ENCODE results near the gene LZTR1. TPM values are rescaled to one million over a fixed set of nuclear protein-coding genes. Genes with fewer than 3 reads are reported as not detected.

The LZTR1 gene
- total and polyA plus RNA-seq, 4 donors, result 11.3 to 83.9 (median 70.4) TPM

DNA sequence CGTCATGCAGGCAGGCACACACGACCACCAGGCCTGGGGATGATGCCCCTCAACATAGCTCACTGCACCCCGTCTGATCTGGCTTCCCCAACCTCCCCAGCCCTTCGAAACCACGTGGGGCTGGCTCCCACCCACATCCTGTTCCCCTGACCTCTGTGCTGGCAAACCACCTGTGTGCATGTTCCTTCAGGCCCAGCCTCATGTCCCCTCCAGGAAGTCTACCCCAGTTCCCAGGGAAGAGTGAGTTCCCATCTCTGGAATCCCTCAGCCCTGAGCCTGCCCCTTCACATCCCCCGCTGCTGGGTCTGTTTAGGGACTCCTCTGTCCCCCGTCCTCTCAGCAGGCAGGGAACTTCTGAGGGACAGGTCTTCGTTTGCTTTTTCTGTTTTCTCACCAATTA is 43.2 kb downstream of the LZTR1 start:
- ATAC-seq (ENCODE audit: low FRiP score), result no peak
- H3K4me3 ChIP-seq (ENCODE audit: low read length in 2 of 2), result no peak overlapping the region
- H3K4me1 ChIP-seq (ENCODE audit: control insufficient read depth in 1 of 2, insufficient read depth in 2 of 2, low read length in 2 of 2), result no peaks in the 10 kb centered on the region
- 78 to 80% methylated on average over 8 of the region's 8 CpGs for WGBS, 2 donors
- intact Hi-C loops (cut with DNase I), result no loop called here
- no peaks in the 10 kb centered on the region for H3K36me3 ChIP-seq (ENCODE audit: control insufficient read depth in 1 of 2, insufficient read depth in 2 of 2, low read length in 1 of 2)
- no peaks in the 10 kb centered on the region for H3K27me3 ChIP-seq (ENCODE audit: control insufficient read depth in 1 of 2, insufficient read depth in 2 of 2, low read length in 1 of 2)
- no peak for DNase-seq
- no peaks in the 10 kb centered on the region for H3K9me3 ChIP-seq (ENCODE audit: control insufficient read depth, low read length)
- no peak overlapping the region for H3K27ac ChIP-seq (ENCODE audit: low read depth in 1 of 2, low read length in 2 of 2)

DNA sequence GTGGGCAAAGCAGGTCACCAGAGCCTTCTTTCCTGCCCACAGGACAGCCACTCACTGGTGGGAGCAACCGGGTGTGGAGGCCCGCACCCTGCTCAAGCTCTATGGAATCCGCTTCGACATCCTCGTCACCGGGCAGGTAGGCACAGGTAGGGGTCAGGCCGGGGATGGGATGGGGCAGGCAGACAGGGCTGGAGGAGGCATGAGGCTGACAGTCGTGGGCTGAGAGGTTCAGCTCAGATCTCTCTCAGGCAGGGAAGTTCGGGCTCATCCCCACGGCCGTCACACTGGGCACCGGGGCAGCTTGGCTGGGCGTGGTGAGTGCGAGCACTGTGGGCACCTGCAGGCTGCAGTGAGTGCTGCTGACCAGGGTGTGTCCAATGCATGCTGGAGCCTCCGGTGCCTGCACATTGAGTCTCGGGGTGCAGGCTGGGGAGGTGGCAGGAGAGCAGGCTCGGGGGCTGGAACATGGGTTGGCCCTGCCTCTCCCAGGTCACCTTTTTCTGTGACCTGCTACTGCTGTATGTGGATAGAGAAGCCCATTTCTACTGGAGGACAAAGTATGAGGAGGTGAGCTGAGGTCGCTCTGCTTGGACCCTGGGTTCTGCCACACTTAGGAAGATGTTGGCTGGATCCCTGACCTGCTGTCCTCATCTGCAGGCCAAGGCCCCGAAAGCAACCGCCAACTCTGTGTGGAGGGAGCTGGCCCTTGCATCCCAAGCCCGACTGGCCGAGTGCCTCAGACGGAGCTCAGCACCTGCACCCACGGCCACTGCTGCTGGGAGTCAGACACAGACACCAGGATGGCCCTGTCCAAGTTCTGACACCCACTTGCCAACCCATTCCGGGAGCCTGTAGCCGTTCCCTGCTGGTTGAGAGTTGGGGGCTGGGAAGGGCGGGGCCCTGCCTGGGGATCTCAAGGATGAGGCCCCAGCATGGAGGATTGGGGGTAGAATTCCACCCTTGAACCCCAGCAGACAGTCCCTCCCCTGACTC is 44.0 kb downstream of the LZTR1 start:
- no peaks in the 10 kb centered on the region for H3K27me3 ChIP-seq (ENCODE audit: control insufficient read depth in 1 of 2, insufficient read depth in 2 of 2, low read length in 1 of 2)
- H3K4me1 ChIP-seq (ENCODE audit: control insufficient read depth in 1 of 2, insufficient read depth in 2 of 2, low read length in 2 of 2), result no peaks in the 10 kb centered on the region
- H3K4me3 ChIP-seq (ENCODE audit: low read length in 2 of 2), result no peak overlapping the region
- intact Hi-C loops (cut with DNase I), result no loop called here
- 93 to 94% methylated on average over 27 of the region's 27 CpGs for WGBS, 2 donors
- DNase-seq (no peak), ATAC-seq (ENCODE audit: low FRiP score) (no peak)
- no peaks in the 10 kb centered on the region for H3K9me3 ChIP-seq (ENCODE audit: control insufficient read depth, low read length)
- no peak overlapping the region for H3K27ac ChIP-seq (ENCODE audit: low read depth in 1 of 2, low read length in 2 of 2)
- no peaks in the 10 kb centered on the region for H3K36me3 ChIP-seq (ENCODE audit: control insufficient read depth in 1 of 2, insufficient read depth in 2 of 2, low read length in 1 of 2)

DNA sequence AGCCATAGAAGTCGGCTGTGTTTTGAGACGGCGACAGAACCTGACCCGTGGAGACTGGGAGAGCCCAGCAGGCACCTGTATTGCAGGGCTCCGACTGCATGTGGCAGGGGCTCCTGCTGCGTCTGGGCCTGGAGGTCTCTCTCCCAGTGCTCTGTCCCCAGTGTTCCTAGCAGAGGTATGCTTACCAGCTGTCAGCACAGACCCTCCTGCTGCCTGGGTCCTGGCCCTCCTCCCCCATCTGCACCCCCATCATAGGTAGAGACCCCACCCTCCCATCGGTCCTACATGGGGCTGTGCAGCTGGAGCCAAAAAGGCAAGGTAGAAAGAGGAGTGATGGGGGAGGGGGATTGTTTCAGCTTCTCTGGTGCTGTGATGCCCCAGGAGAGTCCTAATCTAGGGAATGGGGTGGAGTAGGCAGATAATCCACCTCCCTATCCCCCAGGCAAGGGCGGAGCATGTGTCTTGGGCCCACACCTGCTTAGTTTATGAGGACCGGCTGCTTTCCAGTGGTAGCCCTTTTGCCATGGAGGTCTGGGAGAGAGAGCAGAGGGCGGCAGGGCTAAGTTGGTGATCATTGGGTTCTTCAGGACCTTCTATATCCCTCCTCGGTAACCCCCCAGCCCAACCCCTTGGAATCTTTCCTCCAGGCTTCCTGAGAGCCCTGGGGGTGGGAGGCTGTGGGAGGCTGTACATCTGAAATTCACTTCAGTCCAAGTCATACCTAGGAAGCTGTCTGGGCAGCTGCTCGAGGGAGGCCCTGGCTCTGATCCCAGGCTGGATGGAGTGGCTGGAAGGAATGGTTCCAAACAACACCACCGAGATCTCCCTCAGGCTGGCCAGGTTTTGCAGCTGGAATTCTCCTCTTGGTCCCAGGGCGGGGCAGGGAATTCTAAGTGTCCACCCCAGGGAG is 44.9 kb downstream of the LZTR1 start:
- intact Hi-C loops (cut with DNase I), result no loop called here
- Histone ChIP-seq H3K36me3 (ENCODE audit: control insufficient read depth in 1 of 2, insufficient read depth in 2 of 2, low read length in 1 of 2) (no peaks in the 10 kb centered on the region), H3K27ac (ENCODE audit: low read depth in 1 of 2, low read length in 2 of 2) (no peak overlapping the region), H3K27me3 (ENCODE audit: control insufficient read depth in 1 of 2, insufficient read depth in 2 of 2, low read length in 1 of 2) (no peaks in the 10 kb centered on the region), H3K4me1 (ENCODE audit: control insufficient read depth in 1 of 2, insufficient read depth in 2 of 2, low read length in 2 of 2) (no peaks in the 10 kb centered on the region), H3K9me3 (ENCODE audit: control insufficient read depth, low read length) (no peaks in the 10 kb centered on the region), H3K4me3 (ENCODE audit: low read length in 2 of 2) (no peak overlapping the region)
- ATAC-seq (ENCODE audit: low FRiP score), result no peak
- DNase-seq, result no peak
- WGBS, 2 donors, result 47 to 54% methylated on average over 14 of the region's 14 CpGs

DNA sequence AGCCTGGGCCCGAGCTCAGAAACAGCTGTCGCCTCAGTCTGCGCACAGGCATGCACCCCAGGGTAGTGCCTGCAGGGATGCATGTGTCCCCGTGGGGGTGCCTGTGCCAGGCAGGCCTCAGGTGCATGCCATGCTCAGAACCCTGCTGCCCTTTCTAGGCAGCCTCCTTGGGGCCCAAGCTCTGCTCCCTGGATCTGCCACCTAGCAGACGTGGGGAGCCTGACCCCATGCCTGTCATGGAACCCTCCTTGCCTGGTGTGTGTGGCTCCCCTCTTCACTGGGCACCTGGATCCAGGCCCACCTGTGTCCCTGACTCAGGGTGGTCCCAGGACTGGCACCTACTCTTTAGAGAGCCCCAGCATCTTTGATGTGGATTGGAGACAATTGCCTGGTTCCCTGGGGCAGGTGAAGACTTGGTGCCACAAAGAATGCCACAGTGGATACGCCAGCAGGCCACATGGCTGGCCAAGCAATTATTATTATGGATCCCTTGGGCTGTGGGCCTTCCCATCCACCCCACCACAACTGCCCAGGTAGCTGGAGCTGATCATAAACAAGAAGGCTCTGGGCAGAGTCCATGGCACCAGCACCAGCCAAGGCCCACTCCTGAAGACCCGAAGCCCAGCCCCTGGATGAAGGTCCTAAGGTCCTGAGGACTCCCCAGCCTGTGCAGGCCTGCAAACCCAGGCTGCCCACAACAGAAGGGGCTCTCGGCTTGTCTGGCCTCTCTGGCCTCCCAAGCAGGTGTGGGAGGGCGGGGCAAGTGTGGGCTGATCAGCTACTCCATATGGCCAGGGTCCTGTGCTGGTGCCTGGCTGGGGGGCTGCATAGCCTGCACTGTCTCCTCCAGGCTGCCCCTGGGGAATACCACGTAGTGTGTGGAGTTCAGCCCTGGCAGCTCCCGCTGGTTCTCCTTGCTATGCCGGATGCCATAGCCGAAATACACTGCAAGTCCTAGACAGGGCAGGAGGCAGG is 46.5 kb downstream of the LZTR1 start:
- Histone ChIP-seq H3K9me3 (ENCODE audit: control insufficient read depth, low read length) (no peaks in the 10 kb centered on the region), H3K36me3 (ENCODE audit: control insufficient read depth in 1 of 2, insufficient read depth in 2 of 2, low read length in 1 of 2) (no peaks in the 10 kb centered on the region), H3K4me3 (ENCODE audit: low read length in 2 of 2) (no peak overlapping the region), H3K27me3 (ENCODE audit: control insufficient read depth in 1 of 2, insufficient read depth in 2 of 2, low read length in 1 of 2) (no peaks in the 10 kb centered on the region), H3K27ac (ENCODE audit: low read depth in 1 of 2, low read length in 2 of 2) (no peak overlapping the region), H3K4me1 (ENCODE audit: control insufficient read depth in 1 of 2, insufficient read depth in 2 of 2, low read length in 2 of 2) (no peaks in the 10 kb centered on the region)
- ATAC-seq (ENCODE audit: low FRiP score) (no peak), DNase-seq (no peak)
- 94 to 96% methylated on average over 13 of the region's 13 CpGs for WGBS, 2 donors
- intact Hi-C loops (cut with DNase I), result no loop called here

DNA sequence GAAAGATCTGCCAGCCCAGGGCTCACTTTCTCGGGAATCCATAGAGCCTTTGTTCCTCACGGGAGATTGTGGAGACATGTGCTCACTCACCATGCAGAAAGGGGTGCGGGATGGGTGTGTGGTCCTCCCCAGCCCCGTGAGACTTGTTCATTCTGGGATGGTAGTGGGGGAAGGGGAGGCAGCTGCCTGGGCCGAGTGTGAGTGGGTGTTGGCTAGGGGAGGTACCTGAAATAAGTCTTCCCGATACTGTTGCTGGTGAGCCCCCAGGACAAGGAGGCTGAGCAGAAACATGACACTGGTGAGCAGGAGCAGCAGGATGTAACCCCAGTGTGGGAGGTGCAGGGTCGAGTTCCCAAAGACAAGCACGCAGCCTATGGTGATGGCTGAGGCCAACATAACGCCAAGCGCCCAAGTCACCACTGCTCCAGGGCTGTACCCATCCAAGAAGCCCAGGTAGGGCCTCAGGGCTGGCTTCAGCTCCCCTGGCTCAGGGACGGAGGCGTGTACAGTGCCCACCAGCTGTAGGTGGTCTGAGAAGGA is 47.5 kb downstream of the LZTR1 start:
- H3K9me3 ChIP-seq (ENCODE audit: control insufficient read depth, low read length), result no peaks in the 10 kb centered on the region
- no peak overlapping the region for H3K27ac ChIP-seq (ENCODE audit: low read depth in 1 of 2, low read length in 2 of 2)
- WGBS, 2 donors, result 73 to 77% methylated on average over 12 of the region's 12 CpGs

DNA sequence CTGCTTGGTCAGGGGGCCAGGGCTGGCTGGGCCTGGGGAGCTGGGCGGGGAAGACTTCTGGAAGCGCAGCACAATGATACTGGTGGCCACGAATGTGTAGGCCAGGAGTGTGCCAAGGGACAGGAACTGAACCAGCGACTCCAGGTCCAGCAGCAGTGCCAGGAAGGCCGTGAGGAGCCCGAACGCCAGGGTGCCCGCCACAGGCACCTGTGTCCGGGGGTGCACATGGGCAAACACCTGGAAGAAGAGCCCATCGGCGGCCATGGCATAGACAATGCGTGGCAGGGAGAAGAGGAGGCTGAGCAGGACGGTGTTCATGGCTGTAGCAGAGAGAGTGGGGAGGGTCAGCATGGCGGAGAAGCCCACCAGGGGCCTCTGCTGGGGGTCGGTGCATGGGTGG is 47.9 kb downstream of the LZTR1 start:
- DNase-seq (no peak), ATAC-seq (ENCODE audit: low FRiP score) (no peak)
- no peak overlapping the region for H3K4me3 ChIP-seq (ENCODE audit: low read length in 2 of 2)
- H3K27me3 ChIP-seq (ENCODE audit: control insufficient read depth in 1 of 2, insufficient read depth in 2 of 2, low read length in 1 of 2), result no peaks in the 10 kb centered on the region
- H3K9me3 ChIP-seq (ENCODE audit: control insufficient read depth, low read length), result no peaks in the 10 kb centered on the region
- no peaks in the 10 kb centered on the region for H3K4me1 ChIP-seq (ENCODE audit: control insufficient read depth in 1 of 2, insufficient read depth in 2 of 2, low read length in 2 of 2)
- no peak overlapping the region for H3K27ac ChIP-seq (ENCODE audit: low read depth in 1 of 2, low read length in 2 of 2)
- WGBS, 2 donors, result 94 to 95% methylated on average over 15 of the region's 15 CpGs
- H3K36me3 ChIP-seq (ENCODE audit: control insufficient read depth in 1 of 2, insufficient read depth in 2 of 2, low read length in 1 of 2), result no peaks in the 10 kb centered on the region
- intact Hi-C loops (cut with DNase I), result no loop called here

More for the DNA sequence above, 47.5 kb downstream of the LZTR1 start:
- intact Hi-C loops (cut with DNase I), result no loop called here
- ATAC-seq (ENCODE audit: low FRiP score) (no peak), DNase-seq (no peak)
- Histone ChIP-seq H3K36me3 (ENCODE audit: control insufficient read depth in 1 of 2, insufficient read depth in 2 of 2, low read length in 1 of 2) (no peaks in the 10 kb centered on the region), H3K27me3 (ENCODE audit: control insufficient read depth in 1 of 2, insufficient read depth in 2 of 2, low read length in 1 of 2) (no peaks in the 10 kb centered on the region), H3K4me1 (ENCODE audit: control insufficient read depth in 1 of 2, insufficient read depth in 2 of 2, low read length in 2 of 2) (no peaks in the 10 kb centered on the region), H3K4me3 (ENCODE audit: low read length in 2 of 2) (no peak overlapping the region)

DNA sequence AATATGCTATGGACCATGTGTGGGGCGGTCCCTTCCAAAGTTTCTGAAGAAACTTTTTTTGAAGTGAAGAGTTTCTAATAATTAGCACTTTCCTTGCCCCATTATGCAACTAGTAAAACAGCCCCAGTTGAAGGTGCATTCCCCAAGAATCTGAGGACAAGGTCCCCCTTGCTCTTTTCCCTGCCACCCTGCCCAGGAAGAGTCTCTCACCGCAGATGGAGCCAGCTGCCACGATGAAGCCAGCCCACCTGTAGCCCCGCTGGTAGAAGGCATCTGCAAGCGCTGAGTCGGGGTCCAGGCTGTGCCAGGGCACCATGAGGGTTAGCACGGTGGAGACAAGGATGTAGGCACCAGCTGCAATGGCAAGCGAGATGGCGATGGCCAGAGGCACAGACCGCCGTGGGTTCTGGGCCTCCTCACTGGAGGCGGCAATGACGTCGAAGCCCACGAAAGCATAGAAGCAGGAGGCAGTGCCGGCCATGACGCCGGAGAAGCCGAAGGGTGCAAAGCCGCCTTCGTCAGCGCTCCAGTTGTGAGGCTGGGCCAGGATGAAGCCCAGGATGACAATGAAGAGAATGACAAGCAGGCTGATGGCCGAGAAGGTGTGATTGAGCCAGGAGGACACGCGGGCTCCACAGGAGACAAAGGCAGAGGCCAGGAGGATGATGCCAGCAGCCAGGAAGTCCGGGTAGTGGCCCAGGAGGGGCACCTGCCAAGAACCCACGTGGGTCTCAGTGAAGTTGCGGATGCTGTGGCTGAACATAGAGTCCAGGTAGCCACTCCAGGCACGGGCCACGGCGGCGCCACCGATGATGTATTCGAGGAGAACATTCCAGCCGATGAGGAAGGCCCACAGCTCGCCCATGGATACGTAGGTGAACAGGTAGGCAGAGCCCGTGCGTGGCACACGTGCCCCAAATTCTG is 48.8 kb downstream of the LZTR1 start:
- no peak overlapping the region for H3K4me3 ChIP-seq (ENCODE audit: low read length in 2 of 2)
- no peaks in the 10 kb centered on the region for H3K36me3 ChIP-seq (ENCODE audit: control insufficient read depth in 1 of 2, insufficient read depth in 2 of 2, low read length in 1 of 2)
- no peak for DNase-seq
- no peaks in the 10 kb centered on the region for H3K9me3 ChIP-seq (ENCODE audit: control insufficient read depth, low read length)
- H3K27me3 ChIP-seq (ENCODE audit: control insufficient read depth in 1 of 2, insufficient read depth in 2 of 2, low read length in 1 of 2), result no peaks in the 10 kb centered on the region
- ATAC-seq (ENCODE audit: low FRiP score), result no peak
- no peak overlapping the region for H3K27ac ChIP-seq (ENCODE audit: low read depth in 1 of 2, low read length in 2 of 2)
- intact Hi-C loops (cut with DNase I), result no loop called here
- H3K4me1 ChIP-seq (ENCODE audit: control insufficient read depth in 1 of 2, insufficient read depth in 2 of 2, low read length in 2 of 2), result no peaks in the 10 kb centered on the region
- 93% methylated on average over 40 of the region's 40 CpGs for WGBS, 2 donors

Measured in aorta (tissue), 5 donors.